Astrocyte (in vitro differentiated cells and primary cell): Measurements from ENCODE around the gene ARHGAP24.

Experiments
- EZH2 ChIP-seq: IDR thresholded peaks from 2 replicates; pipeline ENCODE4 v1.6.1; 2012; ENCODE audit warnings: mild to moderate bottlenecking, low read length, inconsistent platforms; ENCODE audit not compliant: insufficient read depth
- TF ChIP-seq, protein P1 (sequence below): IDR thresholded peaks from 2 replicates; pipeline ENCODE4 v1.5.1; 2011; ENCODE audit warnings: low read depth, mild to moderate bottlenecking, inconsistent platforms, low read length, moderate library complexity; ENCODE audit not compliant: insufficient read depth

DNA sequence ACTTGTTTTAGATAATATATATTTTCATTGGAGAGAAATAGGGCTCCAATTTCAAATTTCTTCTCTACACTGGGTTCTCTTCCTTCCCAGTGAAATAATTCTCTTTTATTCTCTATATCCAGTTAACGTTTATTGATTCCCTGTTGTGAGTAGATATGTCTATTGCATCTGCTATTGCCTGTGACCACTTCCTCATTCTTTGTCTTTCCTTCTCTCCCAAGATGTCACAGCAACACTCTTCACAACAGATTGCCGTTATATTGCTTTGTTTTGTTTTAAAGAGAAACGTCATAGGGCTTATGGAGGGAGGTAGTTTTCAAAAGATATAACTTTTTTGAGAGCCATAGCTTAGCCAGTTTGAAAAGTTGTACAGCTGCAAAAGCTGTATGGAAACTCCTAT is 343.8 kb downstream of the ARHGAP24 start:
- TF ChIP-seq, protein P1, sequence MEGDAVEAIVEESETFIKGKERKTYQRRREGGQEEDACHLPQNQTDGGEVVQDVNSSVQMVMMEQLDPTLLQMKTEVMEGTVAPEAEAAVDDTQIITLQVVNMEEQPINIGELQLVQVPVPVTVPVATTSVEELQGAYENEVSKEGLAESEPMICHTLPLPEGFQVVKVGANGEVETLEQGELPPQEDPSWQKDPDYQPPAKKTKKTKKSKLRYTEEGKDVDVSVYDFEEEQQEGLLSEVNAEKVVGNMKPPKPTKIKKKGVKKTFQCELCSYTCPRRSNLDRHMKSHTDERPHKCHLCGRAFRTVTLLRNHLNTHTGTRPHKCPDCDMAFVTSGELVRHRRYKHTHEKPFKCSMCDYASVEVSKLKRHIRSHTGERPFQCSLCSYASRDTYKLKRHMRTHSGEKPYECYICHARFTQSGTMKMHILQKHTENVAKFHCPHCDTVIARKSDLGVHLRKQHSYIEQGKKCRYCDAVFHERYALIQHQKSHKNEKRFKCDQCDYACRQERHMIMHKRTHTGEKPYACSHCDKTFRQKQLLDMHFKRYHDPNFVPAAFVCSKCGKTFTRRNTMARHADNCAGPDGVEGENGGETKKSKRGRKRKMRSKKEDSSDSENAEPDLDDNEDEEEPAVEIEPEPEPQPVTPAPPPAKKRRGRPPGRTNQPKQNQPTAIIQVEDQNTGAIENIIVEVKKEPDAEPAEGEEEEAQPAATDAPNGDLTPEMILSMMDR: no peak
- no peak for TF ChIP-seq EZH2
